ENCODE results near the gene PRMT6. TPM values are rescaled to one million over a fixed set of nuclear protein-coding genes. Genes with fewer than 3 reads are reported as not detected.

The PRMT6 gene
- total RNA-seq, 4 donors from 2014 or later, result 9.0 to 16.4 (median 10.1) TPM

DNA sequence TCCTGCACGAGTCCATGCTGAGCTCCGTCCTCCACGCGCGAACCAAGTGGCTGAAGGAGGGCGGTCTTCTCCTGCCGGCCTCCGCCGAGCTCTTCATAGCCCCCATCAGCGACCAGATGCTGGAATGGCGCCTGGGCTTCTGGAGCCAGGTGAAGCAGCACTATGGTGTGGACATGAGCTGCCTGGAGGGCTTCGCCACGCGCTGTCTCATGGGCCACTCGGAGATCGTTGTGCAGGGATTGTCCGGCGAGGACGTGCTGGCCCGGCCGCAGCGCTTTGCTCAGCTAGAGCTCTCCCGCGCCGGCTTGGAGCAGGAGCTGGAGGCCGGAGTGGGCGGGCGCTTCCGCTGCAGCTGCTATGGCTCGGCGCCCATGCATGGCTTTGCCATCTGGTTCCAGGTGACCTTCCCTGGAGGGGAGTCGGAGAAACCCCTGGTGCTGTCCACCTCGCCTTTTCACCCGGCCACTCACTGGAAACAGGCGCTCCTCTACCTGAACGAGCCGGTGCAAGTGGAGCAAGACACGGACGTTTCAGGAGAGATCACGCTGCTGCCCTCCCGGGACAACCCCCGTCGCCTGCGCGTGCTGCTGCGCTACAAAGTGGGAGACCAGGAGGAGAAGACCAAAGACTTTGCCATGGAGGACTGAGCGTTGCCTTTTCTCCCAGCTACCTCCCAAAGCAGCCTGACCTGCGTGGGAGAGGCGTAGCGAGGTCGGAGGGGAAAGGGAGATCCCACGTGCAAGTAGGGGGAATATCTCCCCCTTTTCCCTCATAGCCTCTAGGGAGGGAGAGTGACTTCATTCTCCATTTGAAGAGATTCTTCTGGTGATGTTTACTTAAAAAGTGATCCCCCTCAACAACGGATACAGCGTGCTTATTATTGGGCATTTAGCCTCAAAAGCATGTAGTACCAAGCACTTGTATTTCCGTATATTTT is 991 bp downstream of the PRMT6 start:
- H3K4me3 ChIP-seq (ENCODE audit: low read depth, poor library complexity, severe bottlenecking), result peak overlapping the region; percentile 88
- intact Hi-C loops (cut with DNase I; ENCODE audit: low total_unique reads), result no loop called here
- DNase-seq (ENCODE audit: low spot score in 2 of 2), result peak; percentile 19 to 89
- TF ChIP-seq POLR2A (IDR thresholded peaks at IDR 0.05) (no peak), CTCF (IDR thresholded peaks at IDR 0.05) (no peak)
- WGBS, 2 donors, result 7 to 10% methylated on average over 43 to 52 of the region's 55 CpGs

DNA sequence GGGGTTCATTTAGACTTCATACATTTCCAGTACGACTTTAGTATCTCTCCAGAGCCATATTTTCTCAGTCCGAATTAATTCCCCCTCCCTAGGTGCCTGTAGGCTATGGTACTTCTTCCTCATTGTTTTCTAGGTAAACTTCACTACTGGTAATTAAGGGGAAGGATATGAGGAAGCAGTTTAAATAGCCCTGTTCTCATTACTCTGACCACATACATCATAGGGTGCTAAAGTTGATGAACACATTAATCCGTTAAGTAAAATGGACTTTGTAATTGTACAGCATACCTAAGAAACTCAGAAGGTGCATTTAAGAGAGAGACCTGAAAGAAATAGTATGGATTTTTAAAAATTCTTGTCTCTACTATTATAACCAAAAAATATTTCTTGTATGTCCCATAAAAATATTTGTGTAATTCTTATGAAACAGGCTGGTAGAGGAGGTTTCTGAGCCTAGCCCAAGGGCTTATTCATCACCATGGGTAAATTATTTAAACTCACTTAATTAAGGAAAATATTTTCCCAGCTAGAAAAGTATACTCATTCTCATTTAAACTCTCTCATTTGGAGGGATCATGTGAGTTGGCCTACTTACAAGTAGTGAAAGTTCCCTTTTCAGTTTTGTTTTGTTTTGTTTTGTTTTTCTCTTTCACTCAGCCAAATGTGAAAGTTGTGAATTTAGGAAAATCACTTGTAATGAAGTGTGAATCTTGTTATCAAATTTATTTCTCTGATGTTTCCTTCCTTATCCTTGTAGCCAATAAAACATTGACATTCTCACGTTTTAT is 2.0 kb downstream of the PRMT6 start:
- 69% methylated on average over 4 of the region's 4 CpGs for WGBS, 2 donors
- H3K4me3 ChIP-seq (ENCODE audit: low read depth, poor library complexity, severe bottlenecking), result no peak overlapping the region
- intact Hi-C loops (cut with DNase I; ENCODE audit: low total_unique reads), result no loop called here
- no peak for TF ChIP-seq CTCF (IDR thresholded peaks at IDR 0.05)
- TF ChIP-seq POLR2A (IDR thresholded peaks at IDR 0.05), result no peak
- no peak for DNase-seq (ENCODE audit: low spot score in 2 of 2)

GRCh38 chr1:107061886-107062285 is 5.4 kb downstream of the PRMT6 start:
- intact Hi-C loops (cut with DNase I; ENCODE audit: low total_unique reads), result no loop called here
- 85 to 89% methylated on average over 3 of the region's 3 CpGs for WGBS, 2 donors
- H3K4me3 ChIP-seq (ENCODE audit: low read depth, poor library complexity, severe bottlenecking), result no peak overlapping the region
- no peak for DNase-seq (ENCODE audit: low spot score in 2 of 2)
- TF ChIP-seq CTCF (IDR thresholded peaks at IDR 0.05) (no peak), POLR2A (IDR thresholded peaks at IDR 0.05) (no peak)

DNA sequence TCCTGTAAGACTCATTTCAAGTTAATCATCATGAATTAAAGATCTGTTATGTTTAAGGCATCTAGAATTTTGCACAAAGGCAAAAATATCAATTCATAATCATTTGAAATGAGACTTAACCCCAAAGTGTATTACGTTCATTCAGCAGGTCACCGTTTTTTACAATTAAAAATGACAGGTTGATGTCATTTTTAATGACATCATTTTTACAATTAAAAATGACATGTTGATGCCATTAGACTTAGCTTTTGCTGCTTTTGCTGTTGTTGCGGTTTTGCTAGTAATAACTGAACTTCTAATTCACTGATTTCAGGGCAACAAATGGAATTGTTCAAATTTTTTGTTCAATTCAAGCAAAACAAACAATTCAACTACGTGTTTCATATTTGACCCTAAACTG is 17.0 kb downstream of the PRMT6 start:
- TF ChIP-seq CTCF (IDR thresholded peaks at IDR 0.05) (no peak), POLR2A (IDR thresholded peaks at IDR 0.05) (no peak)
- intact Hi-C loops (cut with DNase I; ENCODE audit: low total_unique reads), result no loop called here
- DNase-seq (ENCODE audit: low spot score in 2 of 2), result no peak
- WGBS, 2 donors, result 80 to 88% methylated on average over 4 of the region's 4 CpGs
- H3K4me3 ChIP-seq (ENCODE audit: low read depth, poor library complexity, severe bottlenecking), result no peak overlapping the region

DNA sequence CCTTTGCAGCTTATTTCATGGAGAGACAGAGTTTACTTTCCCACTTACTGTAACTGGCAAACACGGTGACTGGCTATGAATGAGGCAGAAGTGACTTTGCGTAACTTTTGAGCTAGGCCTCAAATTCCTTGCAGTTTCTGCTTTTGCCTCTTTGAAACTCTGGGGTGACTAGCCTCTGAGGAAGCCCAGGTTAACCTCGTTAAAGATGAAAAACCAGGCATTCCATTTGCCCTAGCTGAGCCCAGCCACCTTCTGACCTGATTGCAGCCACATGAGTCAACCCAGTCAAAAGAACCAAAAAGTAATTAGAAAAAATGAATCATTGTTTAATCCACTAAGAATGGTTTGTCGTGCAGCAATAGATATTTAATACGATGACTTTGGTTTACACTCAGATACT is 20.4 kb downstream of the PRMT6 start:
- DNase-seq (ENCODE audit: low spot score in 2 of 2), result no peak
- H3K4me3 ChIP-seq (ENCODE audit: low read depth, poor library complexity, severe bottlenecking), result no peak overlapping the region
- TF ChIP-seq POLR2A (IDR thresholded peaks at IDR 0.05) (no peak), CTCF (IDR thresholded peaks at IDR 0.05) (no peak)
- intact Hi-C loops (cut with DNase I; ENCODE audit: low total_unique reads), result no loop called here
- 75 to 78% methylated on average over 5 of the region's 5 CpGs for WGBS, 2 donors

Data from lower leg skin (tissue), 4 donors.